ENCODE results near the gene CPT1B. TPM values are rescaled to one million over a fixed set of nuclear protein-coding genes. Genes with fewer than 3 reads are reported as not detected.

Gene CPT1B
- total RNA-seq, 1 donor from 2014 or later: 94.5 TPM

DNA sequence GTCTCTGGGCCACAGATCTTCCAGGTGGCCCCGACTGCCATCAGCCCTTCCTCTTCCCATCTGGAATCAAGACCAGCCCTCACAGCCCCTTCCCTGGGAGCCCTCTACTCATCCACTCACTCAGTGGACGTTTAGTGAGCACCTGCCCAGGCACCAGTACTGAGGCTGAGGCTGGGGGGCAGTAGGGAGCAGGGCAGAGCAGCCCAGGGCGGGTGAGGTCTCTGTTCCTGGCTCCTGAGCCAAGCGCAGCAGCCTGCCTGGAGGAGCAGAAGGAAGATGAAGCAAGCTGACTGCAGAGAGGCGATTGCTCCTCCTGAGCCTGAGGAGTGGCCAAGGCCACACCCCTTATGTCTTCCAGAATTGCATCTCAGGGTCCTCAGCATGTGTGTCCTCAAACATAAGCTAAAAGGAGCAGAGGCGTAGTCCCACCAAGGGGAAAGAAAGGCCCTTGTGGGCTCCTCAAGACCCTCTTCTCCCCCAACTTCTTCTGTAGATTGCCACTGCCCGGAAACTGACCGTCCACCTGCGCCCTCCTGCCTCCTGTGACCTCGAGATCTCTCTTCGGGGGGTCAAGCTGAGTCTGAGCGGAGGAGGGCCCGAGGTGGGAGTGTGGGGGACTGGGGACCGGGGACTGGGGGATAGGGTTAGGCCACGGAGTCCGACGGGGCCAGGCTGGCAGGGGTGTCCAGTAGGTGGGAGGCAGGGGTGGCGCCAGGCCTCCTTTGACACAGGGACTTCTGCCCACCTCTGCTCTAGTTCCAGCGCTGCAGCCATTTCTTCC is 28.1 kb upstream of the CPT1B start:
- no peaks in the 10 kb centered on the region for H3K36me3 Mint-ChIP-seq
- H3K27ac Mint-ChIP-seq: no peak overlapping the region
- TF ChIP-seq, protein P1, sequence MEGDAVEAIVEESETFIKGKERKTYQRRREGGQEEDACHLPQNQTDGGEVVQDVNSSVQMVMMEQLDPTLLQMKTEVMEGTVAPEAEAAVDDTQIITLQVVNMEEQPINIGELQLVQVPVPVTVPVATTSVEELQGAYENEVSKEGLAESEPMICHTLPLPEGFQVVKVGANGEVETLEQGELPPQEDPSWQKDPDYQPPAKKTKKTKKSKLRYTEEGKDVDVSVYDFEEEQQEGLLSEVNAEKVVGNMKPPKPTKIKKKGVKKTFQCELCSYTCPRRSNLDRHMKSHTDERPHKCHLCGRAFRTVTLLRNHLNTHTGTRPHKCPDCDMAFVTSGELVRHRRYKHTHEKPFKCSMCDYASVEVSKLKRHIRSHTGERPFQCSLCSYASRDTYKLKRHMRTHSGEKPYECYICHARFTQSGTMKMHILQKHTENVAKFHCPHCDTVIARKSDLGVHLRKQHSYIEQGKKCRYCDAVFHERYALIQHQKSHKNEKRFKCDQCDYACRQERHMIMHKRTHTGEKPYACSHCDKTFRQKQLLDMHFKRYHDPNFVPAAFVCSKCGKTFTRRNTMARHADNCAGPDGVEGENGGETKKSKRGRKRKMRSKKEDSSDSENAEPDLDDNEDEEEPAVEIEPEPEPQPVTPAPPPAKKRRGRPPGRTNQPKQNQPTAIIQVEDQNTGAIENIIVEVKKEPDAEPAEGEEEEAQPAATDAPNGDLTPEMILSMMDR (conservative IDR thresholded peaks at IDR 0.05): no peak
- H3K4me1 Mint-ChIP-seq (ENCODE audit: unreplicated experiment): peaks cover 10% of the 10 kb centered on the region
- no peak overlapping the region for H3K4me3 Mint-ChIP-seq
- H3K27me3 Mint-ChIP-seq: peaks cover 15% of the 10 kb centered on the region
- H3K9me3 Mint-ChIP-seq: no peaks in the 10 kb centered on the region
- no peak for DNase-seq (ENCODE audit: extremely low spot score, unreplicated experiment)

DNA sequence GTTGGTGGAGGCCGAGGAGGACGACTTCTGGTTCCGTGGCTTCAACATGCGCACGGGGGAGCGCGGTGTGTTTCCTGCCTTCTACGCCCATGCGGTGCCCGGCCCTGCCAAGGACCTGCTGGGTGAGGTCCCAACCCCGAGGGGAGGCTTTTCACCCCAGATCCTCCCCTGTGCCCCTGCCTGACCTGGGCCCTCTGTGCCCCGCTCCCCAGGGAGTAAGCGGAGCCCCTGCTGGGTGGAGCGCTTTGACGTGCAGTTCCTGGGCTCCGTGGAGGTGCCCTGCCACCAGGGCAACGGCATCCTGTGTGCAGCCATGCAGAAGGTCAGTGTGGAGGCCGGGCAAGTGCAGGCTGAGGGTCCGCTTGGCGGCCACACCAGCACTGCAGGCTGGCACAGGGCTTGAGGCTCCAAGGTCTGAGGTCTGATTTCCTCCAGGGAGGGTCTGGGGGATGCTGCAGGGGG is 27.4 kb upstream of the CPT1B start:
- DNase-seq (ENCODE audit: extremely low spot score, unreplicated experiment): no peak
- Mint-ChIP-seq H3K9me3 (no peaks in the 10 kb centered on the region), H3K27ac (no peak overlapping the region), H3K36me3 (no peaks in the 10 kb centered on the region), H3K4me1 (ENCODE audit: unreplicated experiment) (peaks cover 10% of the 10 kb centered on the region), H3K4me3 (no peak overlapping the region), H3K27me3 (peaks cover 15% of the 10 kb centered on the region)
- TF ChIP-seq, protein P1 (conservative IDR thresholded peaks at IDR 0.05): no peak

DNA sequence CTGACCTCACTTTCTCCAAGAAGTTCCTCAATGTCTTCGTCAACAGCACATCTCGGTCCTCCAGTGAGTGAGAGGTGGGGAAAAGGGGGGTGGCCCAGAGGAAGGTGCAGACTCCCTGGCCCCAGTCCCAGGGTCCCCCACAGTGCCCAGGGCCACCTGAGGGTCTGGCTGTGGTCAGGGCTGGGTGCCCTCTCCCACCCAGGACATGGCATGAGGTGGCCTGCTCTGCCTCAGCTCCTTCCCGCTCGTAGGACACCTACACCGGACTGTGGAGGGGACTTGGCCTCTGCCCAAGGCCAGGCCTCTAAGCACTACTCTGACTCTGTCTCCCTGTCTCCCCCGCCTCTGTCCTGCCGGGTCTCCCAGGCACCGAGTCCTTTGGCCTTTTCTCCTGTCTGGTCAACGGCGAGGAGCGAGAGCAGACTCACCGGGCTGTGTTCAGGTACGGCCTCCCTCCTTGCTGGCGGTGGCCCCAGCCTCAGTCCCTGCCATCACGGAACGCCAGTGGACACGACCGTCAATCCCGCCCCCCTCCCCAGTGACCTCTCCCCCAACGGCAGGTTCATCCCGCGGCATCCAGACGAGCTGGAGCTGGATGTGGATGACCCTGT is 26.9 kb upstream of the CPT1B start:
- no peak overlapping the region for H3K27ac Mint-ChIP-seq
- no peaks in the 10 kb centered on the region for H3K36me3 Mint-ChIP-seq
- H3K9me3 Mint-ChIP-seq: no peaks in the 10 kb centered on the region
- TF ChIP-seq, protein P1 (conservative IDR thresholded peaks at IDR 0.05): no peak
- peaks cover 10% of the 10 kb centered on the region for H3K4me1 Mint-ChIP-seq (ENCODE audit: unreplicated experiment)
- no peak overlapping the region for H3K4me3 Mint-ChIP-seq
- DNase-seq (ENCODE audit: extremely low spot score, unreplicated experiment): no peak
- H3K27me3 Mint-ChIP-seq: peaks cover 15% of the 10 kb centered on the region

DNA sequence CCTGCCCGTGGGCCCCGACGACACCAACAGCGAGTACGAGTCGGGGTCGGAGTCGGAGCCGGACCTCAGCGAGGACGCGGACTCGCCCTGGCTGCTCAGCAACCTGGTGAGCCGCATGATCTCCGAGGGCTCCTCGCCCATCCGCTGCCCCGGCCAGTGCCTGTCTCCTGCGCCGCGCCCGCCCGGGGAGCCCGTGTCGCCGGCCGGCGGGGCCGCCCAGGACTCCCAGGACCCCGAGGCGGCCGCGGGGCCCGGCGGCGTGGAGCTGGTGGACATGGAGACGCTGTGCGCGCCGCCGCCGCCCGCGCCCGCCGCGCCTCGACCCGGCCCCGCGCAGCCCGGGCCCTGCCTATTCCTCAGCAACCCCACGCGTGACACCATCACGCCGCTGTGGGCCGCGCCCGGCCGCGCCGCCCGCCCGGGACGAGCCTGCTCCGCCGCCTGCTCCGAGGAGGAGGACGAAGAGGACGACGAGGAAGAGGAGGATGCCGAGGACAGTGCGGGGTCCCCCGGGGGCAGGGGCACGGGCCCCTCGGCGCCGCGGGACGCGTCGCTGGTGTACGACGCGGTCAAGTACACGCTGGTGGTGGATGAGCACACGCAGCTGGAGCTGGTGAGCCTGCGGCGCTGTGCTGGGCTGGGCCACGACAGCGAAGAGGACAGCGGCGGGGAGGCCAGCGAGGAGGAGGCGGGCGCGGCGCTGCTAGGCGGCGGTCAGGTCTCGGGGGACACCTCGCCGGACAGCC is 26.2 kb upstream of the CPT1B start:
- H3K27me3 Mint-ChIP-seq: peaks cover 20% of the 10 kb centered on the region
- DNase-seq (ENCODE audit: extremely low spot score, unreplicated experiment): no peak
- H3K4me1 Mint-ChIP-seq (ENCODE audit: unreplicated experiment): peaks cover 14% of the 10 kb centered on the region
- H3K9me3 Mint-ChIP-seq: no peaks in the 10 kb centered on the region
- H3K36me3 Mint-ChIP-seq: no peaks in the 10 kb centered on the region
- no peak overlapping the region for H3K27ac Mint-ChIP-seq
- TF ChIP-seq, protein P1 (conservative IDR thresholded peaks at IDR 0.05): no peak
- no peak overlapping the region for H3K4me3 Mint-ChIP-seq

DNA sequence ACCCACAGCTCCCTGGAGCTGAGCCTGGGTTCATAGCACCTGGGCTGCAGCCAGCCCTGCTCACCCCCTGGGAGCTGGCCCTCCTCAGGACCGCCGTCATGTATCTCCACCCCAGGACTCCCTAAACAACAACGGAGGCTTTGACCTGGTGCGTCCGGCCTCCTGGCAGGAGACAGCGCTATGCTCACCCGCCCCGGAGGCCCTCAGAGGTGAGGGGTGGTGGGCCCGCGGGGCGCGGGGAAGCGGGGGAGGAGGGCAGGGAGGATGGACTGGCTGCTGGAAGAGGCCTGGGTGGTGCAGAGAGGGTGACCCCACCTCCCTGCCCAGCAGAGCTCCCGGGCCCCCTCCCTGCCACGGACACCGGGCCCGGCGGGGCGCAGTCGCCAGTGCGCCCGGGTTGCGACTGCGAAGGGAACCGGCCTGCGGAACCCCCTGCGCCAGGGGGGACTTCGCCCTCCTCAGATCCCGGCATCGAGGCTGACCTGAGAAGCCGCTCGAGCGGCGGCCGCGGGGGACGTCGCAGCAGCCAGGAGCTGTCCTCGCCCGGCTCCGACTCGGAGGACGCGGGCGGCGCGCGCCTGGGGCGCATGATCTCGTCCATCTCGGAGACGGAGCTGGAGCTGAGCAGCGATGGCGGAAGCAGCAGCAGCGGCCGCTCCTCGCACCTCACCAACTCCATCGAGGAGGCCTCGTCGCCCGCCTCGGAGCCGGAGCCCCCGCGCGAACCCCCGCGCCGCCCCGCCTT is 25.5 kb upstream of the CPT1B start:
- Mint-ChIP-seq H3K27ac (no peak overlapping the region), H3K4me3 (no peak overlapping the region), H3K27me3 (peaks cover 20% of the 10 kb centered on the region), H3K4me1 (ENCODE audit: unreplicated experiment) (peaks cover 14% of the 10 kb centered on the region), H3K9me3 (no peaks in the 10 kb centered on the region), H3K36me3 (no peaks in the 10 kb centered on the region)
- TF ChIP-seq, protein P1 (conservative IDR thresholded peaks at IDR 0.05): no peak
- DNase-seq (ENCODE audit: extremely low spot score, unreplicated experiment): no peak
